Ecto neural progenitor cell (in vitro differentiated cells): ENCODE results near the gene BCL2L2.

ENCODE experiments used
- DNase-seq: peaks from one replicate; pipeline ENCODE4 v3.0.0-alpha.2; 2018; ENCODE audit warnings: low spot score

Gene BCL2L2

GRCh38 chr14:23299986-23300686 lies 6.5 kb upstream of the BCL2L2 start:
- no peak for DNase-seq

- peak; percentile 64 for DNase-seq
These were observed 5.9 kb upstream of the BCL2L2 start for GRCh38 chr14:23300687-23301223.

GRCh38 chr14:23301288-23301968 lies 5.2 kb upstream of the BCL2L2 start:
- peak; percentile 99 for DNase-seq

GRCh38 chr14:23301969-23302289 lies 4.7 kb upstream of the BCL2L2 start:
- no peak for DNase-seq

GRCh38 chr14:23302290-23303225 lies 4.1 kb upstream of the BCL2L2 start, which contains the start of gene PPP1R3E:
TSS of gene PPP1R3E (minus strand) at chr14:23302859. CDS start at chr14:23302576, 283 bp downstream.
- DNase-seq = peak; percentile 73

GRCh38 chr14:23307146-23307530 lies 505 bp downstream of the BCL2L2 start:
- no peak for DNase-seq

- peak; percentile 44 for DNase-seq
These were observed 1.3 kb downstream of the BCL2L2 start for GRCh38 chr14:23307687-23308644.

GRCh38 chr14:23308721-23309445 lies 2.2 kb downstream of the BCL2L2 start:
- peak; percentile 38 for DNase-seq

- DNase-seq = peak; percentile 16
These were observed 3.9 kb downstream of the BCL2L2 start for GRCh38 chr14:23310546-23310945.

- DNase-seq = no peak
These were observed 9.7 kb downstream of the BCL2L2 start for GRCh38 chr14:23316300-23316699.

GRCh38 chr14:23319746-23320583 lies 13.3 kb downstream of the BCL2L2 start:
- DNase-seq = no peak

GRCh38 chr14:23320584-23321571 lies 14.2 kb downstream of the BCL2L2 start, which contains the start of gene PABPN1:
TSS of gene PABPN1 (plus strand) at chr14:23321457. CDS start at chr14:23321470, 13 bp downstream.
- DNase-seq = peak; percentile 98

- DNase-seq = no peak
These were observed 15.2 kb downstream of the BCL2L2 start for GRCh38 chr14:23321572-23322547.

GRCh38 chr14:23322568-23323517 lies 16.2 kb downstream of the BCL2L2 start:
- DNase-seq = no peak

GRCh38 chr14:23323838-23324454 lies 17.3 kb downstream of the BCL2L2 start:
- DNase-seq = no peak
